WTC11 (cell line): ENCODE measurements around the gene CCDC92. TPM values are rescaled to one million over a fixed set of nuclear protein-coding genes. Genes with fewer than 3 reads are reported as not detected.

ENCODE experiments used
- ATAC-seq: fragments of 200-7000 bp; cut with Tn5 transposase; 2 replicates; pipeline ENCODE4 v1.10.0; 2021; ENCODE audit warnings: mild to moderate bottlenecking, moderate library complexity
- CTCF ChIA-PET: fragments of 300-600 bp; sonication (Branson Sonifier 250); formaldehyde crosslinking; loops from one replicate; lab custom pipeline; 2021; ENCODE audit warnings: antibody characterized with exemption; lab: Charles Lee
- POLR2A ChIA-PET: fragments of 350-600 bp; sonication (Branson Sonifier 250); formaldehyde crosslinking; loops from one replicate; lab custom pipeline; 2021; ENCODE audit warnings: antibody characterized with exemption; lab: Charles Lee
- DNase-seq: peaks from one replicate; pipeline ENCODE4 v3.0.0; 2021; ENCODE audit warnings: low spot score
- H3K27ac Mint-ChIP-seq: 2 replicates; pipeline ENCODE4 v1.8.0; 2021; ENCODE audit warnings: mixed read lengths
- H3K27me3 Mint-ChIP-seq: 2 replicates; pipeline ENCODE4 v1.8.0; 2021; ENCODE audit warnings: low read depth, mild to moderate bottlenecking, moderate library complexity, mixed read lengths
- H3K36me3 Mint-ChIP-seq: 2 replicates; pipeline ENCODE4 v1.8.0; 2021; ENCODE audit warnings: mixed read lengths
- H3K4me1 Mint-ChIP-seq: 2 replicates; pipeline ENCODE4 v1.8.0; 2022; ENCODE audit warnings: mixed read lengths
- H3K4me3 Mint-ChIP-seq: 2 replicates; pipeline ENCODE4 v1.8.0; 2021; ENCODE audit warnings: mild to moderate bottlenecking, moderate library complexity, mixed read lengths
- H3K9me3 Mint-ChIP-seq: 2 replicates; pipeline ENCODE4 v1.8.0; 2021; ENCODE audit warnings: mixed read lengths
- ATF1 ChIP-seq: sonication (generic); formaldehyde crosslinking; IDR thresholded peaks from 2 replicates; pipeline ENCODE4 v1.8.1; 2023; ENCODE audit warnings: mild to moderate bottlenecking, moderate library complexity, missing genetic modification reagents
- CREM ChIP-seq: sonication (generic); formaldehyde crosslinking; IDR thresholded peaks from 2 replicates; pipeline ENCODE4 v1.8.1; 2022; ENCODE audit warnings: mild to moderate bottlenecking, missing genetic modification reagents, moderate library complexity
- FOXK1 ChIP-seq: sonication (generic); formaldehyde crosslinking; IDR thresholded peaks from 2 replicates; pipeline ENCODE4 v1.8.0; 2022; ENCODE audit warnings: mild to moderate bottlenecking, moderate library complexity, missing genetic modification reagents
- FOXP4 ChIP-seq: sonication (generic); formaldehyde crosslinking; IDR thresholded peaks from 2 replicates; pipeline ENCODE4 v1.8.0; 2022; ENCODE audit warnings: mild to moderate bottlenecking, missing genetic modification reagents
- GABPB1 ChIP-seq: sonication (generic); formaldehyde crosslinking; IDR thresholded peaks from 2 replicates; pipeline ENCODE4 v1.8.1; 2023; ENCODE audit warnings: mild to moderate bottlenecking, missing genetic modification reagents
- GTF2I ChIP-seq: fragments of 250-450 bp; sonication (Bioruptor Pico); conservative IDR thresholded peaks from 2 replicates; pipeline ENCODE4 v1.4.0; 2021; ENCODE audit warnings: mild to moderate bottlenecking
- NFATC4 ChIP-seq: fragments of 250-450 bp; sonication (Bioruptor Pico); IDR thresholded peaks from 2 replicates; pipeline ENCODE4 v1.9.0; 2021; ENCODE audit warnings: mild to moderate bottlenecking
- NFE2L1 ChIP-seq: sonication (generic); formaldehyde crosslinking; IDR thresholded peaks from 2 replicates; pipeline ENCODE4 v1.8.1; 2023; ENCODE audit warnings: missing genetic modification reagents
- NR1H2 ChIP-seq: sonication (generic); formaldehyde crosslinking; IDR thresholded peaks from 2 replicates; pipeline ENCODE4 v1.9.0; 2021; ENCODE audit warnings: mild to moderate bottlenecking, moderate library complexity, missing genetic modification reagents
- RORB ChIP-seq: fragments of 250-450 bp; sonication (Bioruptor Pico); IDR thresholded peaks from 2 replicates; pipeline ENCODE4 v1.9.0; 2021; ENCODE audit warnings: mild to moderate bottlenecking
- SMAD3 ChIP-seq: sonication (generic); formaldehyde crosslinking; IDR thresholded peaks from 2 replicates; pipeline ENCODE4 v1.8.0; 2022; ENCODE audit warnings: missing genetic modification reagents, mild to moderate bottlenecking, borderline replicate concordance
- TP53 ChIP-seq: sonication (generic); formaldehyde crosslinking; IDR thresholded peaks from 2 replicates; pipeline ENCODE4 v1.8.1; 2023; ENCODE audit warnings: mild to moderate bottlenecking, missing genetic modification reagents
- ZNF317 ChIP-seq: sonication (generic); formaldehyde crosslinking; IDR thresholded peaks from 2 replicates; pipeline ENCODE4 v1.8.1; 2023; ENCODE audit warnings: low read depth, mild to moderate bottlenecking, moderate library complexity, missing genetic modification reagents, borderline replicate concordance
- ZNF425 ChIP-seq: fragments of 250-450 bp; sonication (Bioruptor Pico); conservative IDR thresholded peaks from 2 replicates; pipeline ENCODE4 v1.9.0; 2021; ENCODE audit warnings: mild to moderate bottlenecking
- ZSCAN18 ChIP-seq: fragments of 250-450 bp; sonication (Bioruptor Pico); IDR thresholded peaks from 2 replicates; pipeline ENCODE4 v2.1.2; 2022; ENCODE audit warnings: mild to moderate bottlenecking, moderate library complexity
- total RNA-seq: library from RNA; stranded (reverse); gene quantifications from 3 replicates; pipeline ENCODE4 v1.2.3, GENCODE V29; 2021
- TF ChIP-seq, protein P1 (sequence below): sonication (generic); formaldehyde crosslinking; IDR thresholded peaks from 2 replicates; pipeline ENCODE4 v1.8.0; 2023; ENCODE audit warnings: missing genetic modification reagents, mild to moderate bottlenecking, borderline replicate concordance
- TF ChIP-seq, protein P2 (sequence below): sonication (generic); formaldehyde crosslinking; IDR thresholded peaks from 2 replicates; pipeline ENCODE4 v1.8.1; 2022; ENCODE audit warnings: low read depth, mild to moderate bottlenecking, moderate library complexity, missing genetic modification reagents, borderline replicate concordance
- TF ChIP-seq, protein P3 (sequence below): sonication (generic); formaldehyde crosslinking; IDR thresholded peaks from 2 replicates; pipeline ENCODE4 v1.8.1; 2022; ENCODE audit warnings: mild to moderate bottlenecking, moderate library complexity, missing genetic modification reagents
- TF ChIP-seq, protein P4 (sequence below): sonication (generic); formaldehyde crosslinking; IDR thresholded peaks from 2 replicates; pipeline ENCODE4 v1.8.0; 2023; ENCODE audit warnings: missing genetic modification reagents

The CCDC92 gene
- total RNA-seq, 1 experiment from 2014 or later = 2.7 TPM

DNA sequence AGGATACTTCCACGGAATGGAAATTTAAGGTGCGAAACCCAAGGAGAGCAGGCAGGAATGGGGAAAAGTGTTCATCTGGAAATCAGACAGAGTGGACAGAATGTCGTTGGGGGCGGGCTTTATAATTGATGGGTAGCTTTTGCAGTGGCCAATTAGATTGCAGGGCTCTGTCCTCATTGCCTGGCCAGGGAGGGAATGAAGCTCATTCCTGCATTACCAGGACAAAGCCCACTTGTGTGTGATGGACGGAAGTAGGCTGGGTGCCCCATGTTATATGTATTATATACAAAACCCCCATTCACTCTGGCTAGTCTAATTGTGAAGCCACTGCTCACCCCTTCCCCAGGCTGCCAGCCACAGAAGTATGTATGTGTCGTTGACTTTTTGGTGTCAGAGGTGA is 23.9 kb upstream of the CCDC92 start:
- TF ChIP-seq NR1H2 (CRISPR knock-in tag) = no peak
- TF ChIP-seq, protein P1, sequence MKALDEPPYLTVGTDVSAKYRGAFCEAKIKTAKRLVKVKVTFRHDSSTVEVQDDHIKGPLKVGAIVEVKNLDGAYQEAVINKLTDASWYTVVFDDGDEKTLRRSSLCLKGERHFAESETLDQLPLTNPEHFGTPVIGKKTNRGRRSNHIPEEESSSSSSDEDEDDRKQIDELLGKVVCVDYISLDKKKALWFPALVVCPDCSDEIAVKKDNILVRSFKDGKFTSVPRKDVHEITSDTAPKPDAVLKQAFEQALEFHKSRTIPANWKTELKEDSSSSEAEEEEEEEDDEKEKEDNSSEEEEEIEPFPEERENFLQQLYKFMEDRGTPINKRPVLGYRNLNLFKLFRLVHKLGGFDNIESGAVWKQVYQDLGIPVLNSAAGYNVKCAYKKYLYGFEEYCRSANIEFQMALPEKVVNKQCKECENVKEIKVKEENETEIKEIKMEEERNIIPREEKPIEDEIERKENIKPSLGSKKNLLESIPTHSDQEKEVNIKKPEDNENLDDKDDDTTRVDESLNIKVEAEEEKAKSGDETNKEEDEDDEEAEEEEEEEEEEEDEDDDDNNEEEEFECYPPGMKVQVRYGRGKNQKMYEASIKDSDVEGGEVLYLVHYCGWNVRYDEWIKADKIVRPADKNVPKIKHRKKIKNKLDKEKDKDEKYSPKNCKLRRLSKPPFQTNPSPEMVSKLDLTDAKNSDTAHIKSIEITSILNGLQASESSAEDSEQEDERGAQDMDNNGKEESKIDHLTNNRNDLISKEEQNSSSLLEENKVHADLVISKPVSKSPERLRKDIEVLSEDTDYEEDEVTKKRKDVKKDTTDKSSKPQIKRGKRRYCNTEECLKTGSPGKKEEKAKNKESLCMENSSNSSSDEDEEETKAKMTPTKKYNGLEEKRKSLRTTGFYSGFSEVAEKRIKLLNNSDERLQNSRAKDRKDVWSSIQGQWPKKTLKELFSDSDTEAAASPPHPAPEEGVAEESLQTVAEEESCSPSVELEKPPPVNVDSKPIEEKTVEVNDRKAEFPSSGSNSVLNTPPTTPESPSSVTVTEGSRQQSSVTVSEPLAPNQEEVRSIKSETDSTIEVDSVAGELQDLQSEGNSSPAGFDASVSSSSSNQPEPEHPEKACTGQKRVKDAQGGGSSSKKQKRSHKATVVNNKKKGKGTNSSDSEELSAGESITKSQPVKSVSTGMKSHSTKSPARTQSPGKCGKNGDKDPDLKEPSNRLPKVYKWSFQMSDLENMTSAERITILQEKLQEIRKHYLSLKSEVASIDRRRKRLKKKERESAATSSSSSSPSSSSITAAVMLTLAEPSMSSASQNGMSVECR (CRISPR knock-in tag) = no peak
- no peak for TF ChIP-seq ZNF317 (CRISPR knock-in tag)
- no peak for TF ChIP-seq FOXK1 (CRISPR knock-in tag)
- TF ChIP-seq, protein P2, sequence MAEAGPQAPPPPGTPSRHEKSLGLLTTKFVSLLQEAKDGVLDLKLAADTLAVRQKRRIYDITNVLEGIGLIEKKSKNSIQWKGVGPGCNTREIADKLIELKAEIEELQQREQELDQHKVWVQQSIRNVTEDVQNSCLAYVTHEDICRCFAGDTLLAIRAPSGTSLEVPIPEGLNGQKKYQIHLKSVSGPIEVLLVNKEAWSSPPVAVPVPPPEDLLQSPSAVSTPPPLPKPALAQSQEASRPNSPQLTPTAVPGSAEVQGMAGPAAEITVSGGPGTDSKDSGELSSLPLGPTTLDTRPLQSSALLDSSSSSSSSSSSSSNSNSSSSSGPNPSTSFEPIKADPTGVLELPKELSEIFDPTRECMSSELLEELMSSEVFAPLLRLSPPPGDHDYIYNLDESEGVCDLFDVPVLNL (CRISPR knock-in tag) = no peak
- Mint-ChIP-seq H3K36me3 (no peaks in the 10 kb centered on the region), H3K4me3 (no peak overlapping the region), H3K27ac (no peak overlapping the region), H3K9me3 (no peaks in the 10 kb centered on the region), H3K27me3 (no peaks in the 10 kb centered on the region), H3K4me1 (peaks cover 23% of the 10 kb centered on the region)
- POLR2A ChIA-PET = interaction anchor here (0.5 kb wide), 1 partner anchor 39 kb away, joined by 4 read pairs; no protein-coding TSS in a partner anchor
- DNase-seq = no peak
- CTCF ChIA-PET = interaction anchor here (0.9 to 2.0 kb wide), 7 partner anchors 13 to 154 kb away, joined by 3 to 10 read pairs (median 5); no protein-coding TSS in a partner anchor
- no peak; the same call in 1 of the 2 replicates for ATAC-seq

DNA sequence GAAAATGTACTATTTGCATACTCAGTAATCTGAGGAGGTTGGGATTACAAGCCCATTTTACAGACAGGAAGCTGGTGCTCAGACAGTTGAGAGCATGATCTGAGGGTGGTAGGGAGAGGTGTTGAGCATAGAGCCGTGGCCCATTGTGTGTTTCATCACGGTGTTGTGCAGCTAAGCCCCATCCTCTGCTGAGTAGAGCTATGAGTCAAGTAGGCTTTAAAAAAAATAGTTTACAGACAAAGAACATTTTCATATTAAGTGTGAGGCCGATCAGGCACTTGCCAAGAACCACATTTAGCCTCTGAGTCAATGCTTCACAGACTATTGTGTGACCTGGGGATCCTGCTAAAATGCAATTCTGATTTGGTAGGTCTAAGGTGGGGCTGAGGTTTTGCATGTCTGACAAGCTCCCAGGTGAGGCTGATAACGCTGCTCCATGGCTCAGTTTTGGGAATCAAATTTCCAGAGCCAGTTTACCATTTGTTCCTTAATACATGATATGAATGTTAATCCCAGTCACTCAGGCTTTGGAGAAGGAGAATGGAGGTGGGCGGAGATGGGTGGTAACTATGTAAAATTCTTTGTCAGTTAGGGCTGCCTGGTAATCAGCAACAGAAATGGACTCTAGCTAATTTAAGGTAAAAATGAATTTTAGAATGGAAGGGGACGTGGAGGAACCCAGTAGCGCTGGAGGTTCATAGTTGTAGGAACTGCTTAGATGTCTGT is 22.6 kb upstream of the CCDC92 start:
- POLR2A ChIA-PET = no interaction called here
- TF ChIP-seq CREM (CRISPR knock-in tag) = no peak
- TF ChIP-seq TP53 (CRISPR knock-in tag) = no peak
- no peak for TF ChIP-seq SMAD3 (CRISPR knock-in tag)
- TF ChIP-seq NR1H2 (CRISPR knock-in tag) = no peak
- no peak for TF ChIP-seq FOXP4 (CRISPR knock-in tag)
- TF ChIP-seq ZNF425 = no peak
- TF ChIP-seq, protein P3, sequence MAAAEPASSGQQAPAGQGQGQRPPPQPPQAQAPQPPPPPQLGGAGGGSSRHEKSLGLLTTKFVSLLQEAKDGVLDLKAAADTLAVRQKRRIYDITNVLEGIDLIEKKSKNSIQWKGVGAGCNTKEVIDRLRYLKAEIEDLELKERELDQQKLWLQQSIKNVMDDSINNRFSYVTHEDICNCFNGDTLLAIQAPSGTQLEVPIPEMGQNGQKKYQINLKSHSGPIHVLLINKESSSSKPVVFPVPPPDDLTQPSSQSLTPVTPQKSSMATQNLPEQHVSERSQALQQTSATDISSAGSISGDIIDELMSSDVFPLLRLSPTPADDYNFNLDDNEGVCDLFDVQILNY = no peak
- no peak for TF ChIP-seq RORB (CRISPR knock-in tag)
- TF ChIP-seq ZSCAN18 (CRISPR knock-in tag) = no peak
- no peak for TF ChIP-seq NFE2L1 (CRISPR knock-in tag)
- no peak for TF ChIP-seq NFATC4 (CRISPR knock-in tag)
- TF ChIP-seq GTF2I (CRISPR knock-in tag) = no peak
- no peak for TF ChIP-seq ATF1 (CRISPR knock-in tag)
- TF ChIP-seq, protein P4, sequence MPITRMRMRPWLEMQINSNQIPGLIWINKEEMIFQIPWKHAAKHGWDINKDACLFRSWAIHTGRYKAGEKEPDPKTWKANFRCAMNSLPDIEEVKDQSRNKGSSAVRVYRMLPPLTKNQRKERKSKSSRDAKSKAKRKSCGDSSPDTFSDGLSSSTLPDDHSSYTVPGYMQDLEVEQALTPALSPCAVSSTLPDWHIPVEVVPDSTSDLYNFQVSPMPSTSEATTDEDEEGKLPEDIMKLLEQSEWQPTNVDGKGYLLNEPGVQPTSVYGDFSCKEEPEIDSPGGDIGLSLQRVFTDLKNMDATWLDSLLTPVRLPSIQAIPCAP (CRISPR knock-in tag) = no peak
- TF ChIP-seq GABPB1 = no peak

More for the DNA sequence above, 22.6 kb upstream of the CCDC92 start:
- Mint-ChIP-seq H3K36me3 (peaks cover 4% of the 10 kb centered on the region; the same call in 1 of the 2 replicates), H3K27ac (no peak overlapping the region), H3K27me3 (no peaks in the 10 kb centered on the region), H3K4me1 (peaks cover 23% of the 10 kb centered on the region), H3K9me3 (no peaks in the 10 kb centered on the region), H3K4me3 (no peak overlapping the region)
- ATAC-seq = no peak
- CTCF ChIA-PET = interaction anchor here (1.3 to 1.8 kb wide), 4 partner anchors 22 to 137 kb away, joined by 3 to 10 read pairs (median 6); no protein-coding TSS in a partner anchor
- DNase-seq = no peak
